Activated CD8-positive, alpha-beta memory T cell treated with anti-CD3 and anti-CD28 coated beads, Interleukin-2, amount 50 U/mL, for 1 hour (primary cell): ENCODE measurements around the gene RASA3.
"Not testable (repeated sequence)": the region's sequence is repeated elsewhere in the genome, so short reads cannot be mapped to it uniquely, and the experiment has no call there.

Experiments used
- DNase-seq: peaks from one replicate; pipeline ENCODE4 v3.0.0-alpha.2; 2020; ENCODE audit errors: extremely low read depth

RASA3 gene

GRCh38 chr13:114155926-114156883 lies 23.8 kb upstream of the RASA3 start:
- no peak for DNase-seq

- DNase-seq = no peak
Measured at GRCh38 chr13:114155320-114155719, 22.9 kb upstream of the RASA3 start.

DNA sequence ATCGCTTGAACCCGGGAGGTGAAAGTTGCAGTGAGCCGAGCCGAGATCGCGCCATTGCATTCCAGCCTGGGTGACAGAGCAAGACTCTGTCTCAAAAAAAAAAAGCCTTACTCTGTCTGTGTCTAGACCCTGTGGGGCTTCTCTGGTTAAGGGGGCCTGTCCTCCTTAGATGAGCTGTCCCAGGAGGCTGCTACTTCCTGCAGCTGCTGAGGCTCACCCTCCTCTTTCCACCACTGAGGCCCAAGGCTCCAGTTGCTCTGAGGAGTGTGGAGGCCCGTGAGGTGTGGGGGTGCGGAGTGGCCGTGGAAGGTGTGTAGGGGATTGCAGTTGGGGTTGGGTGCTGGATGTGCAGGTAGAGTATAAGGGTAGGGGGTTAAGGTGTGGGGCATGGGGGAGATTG lies 22.1 kb upstream of the RASA3 start:
- DNase-seq = no peak

GRCh38 chr13:114153485-114154080 lies 21.2 kb upstream of the RASA3 start:
- DNase-seq = no peak

DNA sequence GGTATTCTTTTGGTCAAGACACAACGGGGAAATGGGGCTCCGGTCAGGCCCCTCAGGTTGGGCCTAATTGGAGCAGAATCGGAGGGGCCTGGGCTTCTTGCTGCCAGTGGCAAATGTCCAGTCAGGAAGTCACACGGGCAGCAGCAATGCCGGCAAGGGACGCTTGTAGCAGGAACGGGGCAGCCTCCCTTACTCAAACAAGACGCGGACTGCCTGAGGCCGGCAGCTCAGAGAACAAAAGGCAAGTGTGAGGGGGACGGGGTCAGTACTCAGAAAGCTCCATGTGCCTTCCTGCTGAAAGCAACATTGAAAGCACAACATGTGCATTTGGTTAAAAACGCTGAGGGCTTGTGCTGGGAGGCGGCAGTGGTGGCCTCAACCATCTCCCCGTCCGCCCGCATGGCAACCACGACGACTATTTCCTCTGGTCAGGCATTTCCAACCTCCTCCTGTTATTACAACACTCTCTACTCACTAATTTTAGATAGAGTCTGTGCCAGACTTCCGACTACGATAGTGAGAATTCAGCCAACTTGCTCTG lies 20.5 kb upstream of the RASA3 start:
- DNase-seq = no peak

DNA sequence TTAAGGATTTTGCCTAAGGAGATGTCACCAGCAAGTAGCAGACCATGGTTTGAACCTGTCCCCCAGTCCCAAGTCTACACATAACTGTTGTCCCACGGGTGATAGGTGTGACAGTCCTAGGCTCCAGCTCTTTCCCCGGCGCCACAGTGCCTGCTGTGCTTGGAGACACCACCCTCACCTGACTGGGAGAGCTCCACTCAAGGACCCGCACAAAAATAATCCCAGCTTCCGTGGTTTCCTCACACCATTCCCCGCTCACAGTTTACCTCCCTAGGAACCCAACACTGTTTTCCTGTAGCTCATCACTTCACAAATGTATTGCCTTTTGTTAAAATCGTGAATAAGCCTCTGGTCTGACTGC lies 19.8 kb upstream of the RASA3 start:
- DNase-seq = no peak

DNA sequence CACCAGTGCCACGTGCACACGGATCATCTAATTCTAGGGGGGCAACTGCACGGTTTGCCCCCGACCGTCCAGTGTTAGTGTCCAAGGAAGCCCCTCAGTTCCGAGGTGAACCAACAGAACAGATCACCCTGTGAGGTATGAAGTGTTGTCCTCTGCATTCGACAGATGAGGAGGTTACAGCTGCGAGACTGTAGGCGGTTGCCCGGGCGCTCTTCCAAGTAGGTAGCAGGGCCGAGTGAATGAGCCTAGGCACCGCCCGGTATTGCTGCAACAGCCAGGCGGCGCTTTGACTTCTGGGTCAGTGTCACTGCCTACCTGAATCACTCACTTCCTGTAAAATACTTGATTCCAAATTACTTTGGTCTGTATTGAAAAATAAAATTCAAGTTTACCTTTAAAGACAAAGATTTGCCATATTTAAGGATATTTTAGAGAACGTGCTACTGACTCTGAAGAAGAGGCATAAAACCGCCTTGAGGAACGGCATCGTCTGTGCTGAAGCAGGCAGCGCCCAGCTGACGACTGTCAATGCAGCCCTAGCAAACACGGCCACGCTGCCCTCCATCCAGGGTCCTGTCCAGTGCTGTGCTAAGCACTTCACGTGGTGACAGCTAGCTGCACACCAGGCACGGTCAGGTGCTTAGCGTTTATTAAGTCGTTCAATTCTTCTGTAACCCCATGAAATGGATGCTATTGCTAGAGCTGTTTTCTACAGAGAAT lies 19.3 kb upstream of the RASA3 start:
- no peak for DNase-seq

GRCh38 chr13:114151031-114151430 lies 18.6 kb upstream of the RASA3 start:
- DNase-seq = no peak

GRCh38 chr13:114149774-114150740 lies 17.6 kb upstream of the RASA3 start:
- no peak for DNase-seq

GRCh38 chr13:114148886-114149285 lies 16.5 kb upstream of the RASA3 start:
- DNase-seq = not testable (repeated sequence)

DNA sequence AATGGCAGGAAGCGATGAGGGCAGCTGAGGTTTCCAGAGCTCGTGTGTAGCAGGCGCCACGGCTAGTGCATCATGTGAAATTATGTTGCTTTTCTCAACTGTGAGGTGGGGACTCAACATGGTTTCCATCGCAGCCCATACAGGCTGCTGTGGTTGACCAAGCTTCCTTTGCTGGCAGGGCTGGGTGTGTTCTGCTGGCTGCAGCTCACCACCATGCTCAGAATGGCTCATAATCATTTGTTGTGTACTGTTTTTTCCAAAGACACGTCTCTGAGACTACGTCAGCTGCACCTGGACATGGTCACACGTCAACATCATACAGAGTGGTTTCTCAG lies 16.1 kb upstream of the RASA3 start:
- peak; percentile 88 for DNase-seq

GRCh38 chr13:114147803-114148520 lies 15.5 kb upstream of the RASA3 start:
- no peak for DNase-seq

GRCh38 chr13:114146629-114147028 lies 14.2 kb upstream of the RASA3 start:
- no peak for DNase-seq

GRCh38 chr13:114146173-114146572 lies 13.8 kb upstream of the RASA3 start:
- no peak for DNase-seq

- no peak for DNase-seq
Measured at GRCh38 chr13:114145722-114146121, 13.3 kb upstream of the RASA3 start.

DNA sequence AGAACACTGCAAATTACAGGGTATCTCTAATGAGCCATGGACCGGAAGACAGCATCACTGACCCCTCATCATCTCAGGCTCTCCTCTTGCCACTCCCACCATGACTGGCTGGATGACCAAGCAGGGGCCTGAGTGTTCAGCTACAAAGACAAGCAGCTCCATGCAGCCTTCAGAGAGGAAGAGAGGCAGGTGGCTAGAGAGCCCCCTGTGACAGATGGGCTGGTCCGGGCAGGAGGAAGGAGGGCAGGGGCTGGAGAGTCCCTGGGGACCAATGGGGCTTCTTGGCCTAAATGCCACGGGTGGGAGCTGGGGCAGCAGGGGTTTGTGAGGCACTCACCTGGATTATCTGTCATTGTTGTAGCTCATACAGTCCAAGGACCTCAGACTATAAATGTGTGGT lies 12.8 kb upstream of the RASA3 start:
- DNase-seq = no peak

DNA sequence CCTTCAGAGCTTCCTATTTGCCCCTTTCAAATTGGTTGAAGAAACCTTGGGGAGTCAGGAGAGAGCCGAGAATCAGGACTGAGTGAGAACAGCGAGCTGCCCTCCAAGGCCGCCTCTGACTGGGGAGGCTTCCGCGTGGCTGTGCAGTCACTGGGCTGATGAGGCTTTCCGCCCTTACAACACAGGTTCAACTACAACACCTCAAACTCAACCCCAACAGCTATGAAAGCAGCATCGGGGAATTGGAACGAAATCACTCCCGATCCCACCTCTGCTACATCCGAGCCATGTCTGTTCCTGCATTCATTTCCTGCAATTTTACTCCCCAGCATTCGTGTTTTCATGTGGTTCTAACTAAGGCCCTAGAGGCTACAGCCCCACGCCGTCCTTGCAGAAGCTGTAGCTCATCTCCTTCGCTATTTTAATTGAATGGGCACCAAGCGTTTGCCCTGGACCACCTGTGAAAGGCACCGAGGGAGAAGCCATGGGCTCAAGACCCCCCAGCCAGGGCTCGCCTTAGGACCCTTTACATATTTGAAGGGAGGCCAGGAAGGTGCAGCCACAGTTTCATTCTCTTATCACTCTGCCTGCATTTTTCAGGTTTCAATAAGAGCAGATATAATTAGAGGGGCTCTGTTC lies 12.3 kb upstream of the RASA3 start:
- DNase-seq = no peak

DNA sequence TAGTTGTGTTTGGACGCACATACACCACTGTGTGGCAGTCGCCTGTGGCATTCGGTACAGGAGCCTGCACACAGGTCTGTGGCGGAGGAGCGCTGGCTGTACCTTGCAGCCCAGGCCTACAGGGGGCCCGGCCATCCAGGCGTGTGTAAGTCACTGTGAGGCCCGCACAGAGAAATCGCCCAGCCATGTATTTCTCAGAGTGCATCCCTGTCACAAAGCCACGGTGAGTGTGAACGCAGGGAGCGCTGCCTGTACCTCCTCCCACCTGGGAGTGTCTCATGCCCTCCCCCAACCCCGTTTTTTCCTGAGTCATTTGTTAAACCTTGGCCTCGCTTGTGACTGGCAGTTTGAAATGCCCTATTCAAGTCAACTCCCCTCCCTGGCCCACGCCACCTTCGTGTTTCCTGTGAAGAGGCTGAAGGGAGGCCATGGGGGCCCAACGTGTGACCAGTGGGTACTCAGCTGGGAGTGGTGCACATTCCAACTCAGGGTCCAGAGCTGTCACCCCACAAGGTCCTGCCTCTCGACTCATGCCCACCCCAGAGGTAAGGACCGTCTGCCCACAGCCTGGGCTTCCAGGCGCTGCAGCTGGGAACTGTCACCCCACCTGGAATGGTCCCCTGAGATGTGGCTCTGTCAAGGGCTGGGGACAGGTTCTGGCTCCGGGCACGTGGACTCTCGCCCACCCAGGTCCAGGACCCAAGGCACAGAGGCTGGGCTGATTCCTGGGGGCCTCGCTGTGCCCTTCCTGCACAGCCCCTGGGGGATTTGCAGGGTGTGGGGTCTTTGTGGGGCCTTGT lies 11.6 kb upstream of the RASA3 start:
- DNase-seq = no peak
